WTC11 (cell line): ENCODE measurements around the gene FLYWCH2. TPM values are rescaled to one million over a fixed set of nuclear protein-coding genes. Genes with fewer than 3 reads are reported as not detected.

Experiments used
- AR ChIP-seq: fragments of 250-450 bp; sonication (Bioruptor Pico); IDR thresholded peaks from 2 replicates; pipeline ENCODE4 v1.9.0; 2021; ENCODE audit warnings: mild to moderate bottlenecking
- ATF1 ChIP-seq: sonication (generic); formaldehyde crosslinking; IDR thresholded peaks from 2 replicates; pipeline ENCODE4 v1.8.1; 2023; ENCODE audit warnings: mild to moderate bottlenecking, moderate library complexity, missing genetic modification reagents
- CBFB ChIP-seq: sonication (generic); formaldehyde crosslinking; IDR thresholded peaks from 2 replicates; pipeline ENCODE4 v1.8.1; 2022; ENCODE audit warnings: mild to moderate bottlenecking, low read depth, missing genetic modification reagents
- CREM ChIP-seq: sonication (generic); formaldehyde crosslinking; IDR thresholded peaks from 2 replicates; pipeline ENCODE4 v1.8.1; 2022; ENCODE audit warnings: mild to moderate bottlenecking, missing genetic modification reagents, moderate library complexity
- FOXK1 ChIP-seq: sonication (generic); formaldehyde crosslinking; IDR thresholded peaks from 2 replicates; pipeline ENCODE4 v1.8.0; 2022; ENCODE audit warnings: mild to moderate bottlenecking, moderate library complexity, missing genetic modification reagents
- IRF2 ChIP-seq: sonication (generic); formaldehyde crosslinking; IDR thresholded peaks from 2 replicates; pipeline ENCODE4 v1.8.0; 2022; ENCODE audit warnings: low read depth, missing genetic modification reagents, borderline replicate concordance
- JAZF1 ChIP-seq: fragments of 250-450 bp; sonication (Bioruptor Pico); IDR thresholded peaks from 2 replicates; pipeline ENCODE4 v1.9.0; 2021; ENCODE audit warnings: moderate library complexity, mild to moderate bottlenecking, inconsistent platforms
- JUN ChIP-seq: sonication (generic); formaldehyde crosslinking; IDR thresholded peaks from 2 replicates; pipeline ENCODE4 v1.8.0; 2023; ENCODE audit warnings: mild to moderate bottlenecking, missing genetic modification reagents
- MYBL2 ChIP-seq: sonication (generic); formaldehyde crosslinking; IDR thresholded peaks from 2 replicates; pipeline ENCODE4 v1.8.1; 2023; ENCODE audit warnings: mild to moderate bottlenecking, moderate library complexity, missing genetic modification reagents
- NR1H2 ChIP-seq: sonication (generic); formaldehyde crosslinking; IDR thresholded peaks from 2 replicates; pipeline ENCODE4 v1.9.0; 2021; ENCODE audit warnings: mild to moderate bottlenecking, moderate library complexity, missing genetic modification reagents
- NR3C1 ChIP-seq: sonication (generic); formaldehyde crosslinking; conservative IDR thresholded peaks from 2 replicates; pipeline ENCODE4 v1.8.1; 2023; ENCODE audit warnings: low read depth, mild to moderate bottlenecking, missing genetic modification reagents
- OVOL2 ChIP-seq: fragments of 250-450 bp; sonication (Bioruptor Pico); IDR thresholded peaks from 2 replicates; pipeline ENCODE4 v1.9.0; 2021; ENCODE audit warnings: mild to moderate bottlenecking, borderline replicate concordance
- RELA ChIP-seq: sonication (generic); formaldehyde crosslinking; IDR thresholded peaks from 2 replicates; pipeline ENCODE4 v1.8.1; 2022; ENCODE audit warnings: missing genetic modification reagents, mild to moderate bottlenecking, borderline replicate concordance
- STAT6 ChIP-seq: sonication (generic); formaldehyde crosslinking; conservative IDR thresholded peaks from 2 replicates; pipeline ENCODE4 v1.8.1; 2023; ENCODE audit warnings: mild to moderate bottlenecking, low read depth, missing genetic modification reagents, moderate library complexity
- TEAD1 ChIP-seq: sonication (generic); formaldehyde crosslinking; IDR thresholded peaks from 2 replicates; pipeline ENCODE4 v1.8.0; 2022; ENCODE audit warnings: mild to moderate bottlenecking, missing genetic modification reagents
- ZNF121 ChIP-seq: sonication (generic); formaldehyde crosslinking; IDR thresholded peaks from 2 replicates; pipeline ENCODE4 v1.8.0; 2023; ENCODE audit warnings: missing genetic modification reagents
- ZNF138 ChIP-seq: sonication (generic); formaldehyde crosslinking; conservative IDR thresholded peaks from 2 replicates; pipeline ENCODE4 v1.8.1; 2022; ENCODE audit warnings: mild to moderate bottlenecking, moderate library complexity, missing genetic modification reagents
- ZNF423 ChIP-seq: fragments of 250-450 bp; sonication (Bioruptor Pico); IDR thresholded peaks from 2 replicates; pipeline ENCODE4 v2.1.2; 2022; ENCODE audit warnings: mild to moderate bottlenecking, moderate library complexity
- total RNA-seq: library from RNA; stranded (reverse); gene quantifications from 3 replicates; pipeline ENCODE4 v1.2.3, GENCODE V29; 2021
- TF ChIP-seq, protein P1 (sequence below): sonication (generic); formaldehyde crosslinking; IDR thresholded peaks from 2 replicates; pipeline ENCODE4 v1.8.0; 2022; ENCODE audit warnings: missing genetic modification reagents
- TF ChIP-seq, protein P2 (sequence below): sonication (generic); formaldehyde crosslinking; IDR thresholded peaks from 2 replicates; pipeline ENCODE4 v1.8.1; 2022; ENCODE audit warnings: low read depth, mild to moderate bottlenecking, moderate library complexity, missing genetic modification reagents, borderline replicate concordance
- TF ChIP-seq, protein P3 (sequence below): sonication (generic); formaldehyde crosslinking; IDR thresholded peaks from 2 replicates; pipeline ENCODE4 v1.8.1; 2022; ENCODE audit warnings: low read depth, missing genetic modification reagents, borderline replicate concordance
- TF ChIP-seq, protein P4 (sequence below): sonication (generic); formaldehyde crosslinking; IDR thresholded peaks from 2 replicates; pipeline ENCODE4 v1.8.0; 2023; ENCODE audit warnings: missing genetic modification reagents
- TF ChIP-seq, protein P5 (sequence below): sonication (generic); formaldehyde crosslinking; IDR thresholded peaks from 2 replicates; pipeline ENCODE4 v1.8.1; 2022; ENCODE audit warnings: mild to moderate bottlenecking, missing genetic modification reagents, moderate library complexity, borderline replicate concordance
- TF ChIP-seq, protein P6 (sequence below): sonication (generic); formaldehyde crosslinking; IDR thresholded peaks from 2 replicates; pipeline ENCODE4 v1.8.0; 2022; ENCODE audit warnings: mild to moderate bottlenecking, missing genetic modification reagents

Gene FLYWCH2
- total RNA-seq, 1 experiment from 2014 or later: 20.7 TPM

DNA sequence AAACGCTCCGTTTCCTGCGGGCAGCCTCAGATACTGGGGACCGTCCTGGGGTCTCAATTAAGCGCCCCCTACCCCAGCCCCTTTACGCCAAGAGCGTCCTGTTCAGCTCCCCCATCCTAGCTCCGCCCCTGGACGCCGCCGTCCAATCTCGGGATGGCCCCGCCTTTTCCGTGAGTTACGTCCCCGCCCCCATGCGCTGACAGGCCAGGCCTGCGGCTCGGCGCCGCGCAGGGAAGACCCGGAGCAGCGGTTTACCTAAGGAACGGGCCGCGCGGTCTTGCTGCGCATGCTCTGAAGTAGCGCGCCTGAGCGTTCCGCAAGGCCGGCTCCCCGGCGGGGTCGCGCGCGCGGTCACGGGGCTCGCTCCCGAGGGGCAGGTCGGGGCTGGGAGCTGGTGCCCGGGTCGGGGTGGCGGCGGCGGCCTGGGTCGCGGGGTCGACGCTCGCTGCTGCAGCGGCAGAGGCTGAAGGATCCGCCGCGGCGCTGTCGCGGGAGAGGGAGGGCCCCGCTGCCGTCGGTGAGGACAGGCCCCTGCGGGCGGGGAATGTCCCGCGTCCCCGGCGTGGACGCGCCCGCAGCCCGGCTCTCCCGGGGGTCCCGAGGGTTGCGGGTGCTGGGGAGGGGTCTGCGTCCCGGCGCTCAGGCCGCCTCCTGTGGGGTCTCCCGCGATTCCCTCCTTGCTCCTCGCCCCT, 28.8 kb downstream of the FLYWCH2 start, which contains the start of gene FLYWCH1 (continued):
- TF ChIP-seq, protein P1, sequence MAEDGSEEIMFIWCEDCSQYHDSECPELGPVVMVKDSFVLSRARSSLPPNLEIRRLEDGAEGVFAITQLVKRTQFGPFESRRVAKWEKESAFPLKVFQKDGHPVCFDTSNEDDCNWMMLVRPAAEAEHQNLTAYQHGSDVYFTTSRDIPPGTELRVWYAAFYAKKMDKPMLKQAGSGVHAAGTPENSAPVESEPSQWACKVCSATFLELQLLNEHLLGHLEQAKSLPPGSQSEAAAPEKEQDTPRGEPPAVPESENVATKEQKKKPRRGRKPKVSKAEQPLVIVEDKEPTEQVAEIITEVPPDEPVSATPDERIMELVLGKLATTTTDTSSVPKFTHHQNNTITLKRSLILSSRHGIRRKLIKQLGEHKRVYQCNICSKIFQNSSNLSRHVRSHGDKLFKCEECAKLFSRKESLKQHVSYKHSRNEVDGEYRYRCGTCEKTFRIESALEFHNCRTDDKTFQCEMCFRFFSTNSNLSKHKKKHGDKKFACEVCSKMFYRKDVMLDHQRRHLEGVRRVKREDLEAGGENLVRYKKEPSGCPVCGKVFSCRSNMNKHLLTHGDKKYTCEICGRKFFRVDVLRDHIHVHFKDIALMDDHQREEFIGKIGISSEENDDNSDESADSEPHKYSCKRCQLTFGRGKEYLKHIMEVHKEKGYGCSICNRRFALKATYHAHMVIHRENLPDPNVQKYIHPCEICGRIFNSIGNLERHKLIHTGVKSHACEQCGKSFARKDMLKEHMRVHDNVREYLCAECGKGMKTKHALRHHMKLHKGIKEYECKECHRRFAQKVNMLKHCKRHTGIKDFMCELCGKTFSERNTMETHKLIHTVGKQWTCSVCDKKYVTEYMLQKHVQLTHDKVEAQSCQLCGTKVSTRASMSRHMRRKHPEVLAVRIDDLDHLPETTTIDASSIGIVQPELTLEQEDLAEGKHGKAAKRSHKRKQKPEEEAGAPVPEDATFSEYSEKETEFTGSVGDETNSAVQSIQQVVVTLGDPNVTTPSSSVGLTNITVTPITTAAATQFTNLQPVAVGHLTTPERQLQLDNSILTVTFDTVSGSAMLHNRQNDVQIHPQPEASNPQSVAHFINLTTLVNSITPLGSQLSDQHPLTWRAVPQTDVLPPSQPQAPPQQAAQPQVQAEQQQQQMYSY (CRISPR knock-in tag): peak; percentile 100
- TF ChIP-seq NR1H2 (CRISPR knock-in tag) (no peak), CBFB (no peak; the same call in 1 of the 2 replicates), JUN (no peak), ATF1 (no peak), STAT6 (CRISPR knock-in tag) (no peak), OVOL2 (no peak), MYBL2 (no peak), TEAD1 (CRISPR knock-in tag) (peak; percentile 43; the same call in 1 of the 2 replicates), NR3C1 (CRISPR knock-in tag) (peak; percentile 81; the same call in 1 of the 2 replicates), JAZF1 (CRISPR knock-in tag) (no peak), AR (CRISPR knock-in tag) (no peak), ZNF121 (0 out of 2 replicates have a peak, but pooled peaks have one; percentile 4), FOXK1 (CRISPR knock-in tag) (peak; percentile 78), RELA (no peak), ZNF138 (CRISPR knock-in tag) (no peak), CREM (CRISPR knock-in tag) (peak; percentile 56; the same call in 1 of the 2 replicates), ZNF423 (CRISPR knock-in tag) (no peak), IRF2 (CRISPR knock-in tag) (no peak)
- TF ChIP-seq, protein P2, sequence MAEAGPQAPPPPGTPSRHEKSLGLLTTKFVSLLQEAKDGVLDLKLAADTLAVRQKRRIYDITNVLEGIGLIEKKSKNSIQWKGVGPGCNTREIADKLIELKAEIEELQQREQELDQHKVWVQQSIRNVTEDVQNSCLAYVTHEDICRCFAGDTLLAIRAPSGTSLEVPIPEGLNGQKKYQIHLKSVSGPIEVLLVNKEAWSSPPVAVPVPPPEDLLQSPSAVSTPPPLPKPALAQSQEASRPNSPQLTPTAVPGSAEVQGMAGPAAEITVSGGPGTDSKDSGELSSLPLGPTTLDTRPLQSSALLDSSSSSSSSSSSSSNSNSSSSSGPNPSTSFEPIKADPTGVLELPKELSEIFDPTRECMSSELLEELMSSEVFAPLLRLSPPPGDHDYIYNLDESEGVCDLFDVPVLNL (CRISPR knock-in tag): 0 out of 2 replicates have a peak, but pooled peaks have one; percentile 60
- TF ChIP-seq, protein P3, sequence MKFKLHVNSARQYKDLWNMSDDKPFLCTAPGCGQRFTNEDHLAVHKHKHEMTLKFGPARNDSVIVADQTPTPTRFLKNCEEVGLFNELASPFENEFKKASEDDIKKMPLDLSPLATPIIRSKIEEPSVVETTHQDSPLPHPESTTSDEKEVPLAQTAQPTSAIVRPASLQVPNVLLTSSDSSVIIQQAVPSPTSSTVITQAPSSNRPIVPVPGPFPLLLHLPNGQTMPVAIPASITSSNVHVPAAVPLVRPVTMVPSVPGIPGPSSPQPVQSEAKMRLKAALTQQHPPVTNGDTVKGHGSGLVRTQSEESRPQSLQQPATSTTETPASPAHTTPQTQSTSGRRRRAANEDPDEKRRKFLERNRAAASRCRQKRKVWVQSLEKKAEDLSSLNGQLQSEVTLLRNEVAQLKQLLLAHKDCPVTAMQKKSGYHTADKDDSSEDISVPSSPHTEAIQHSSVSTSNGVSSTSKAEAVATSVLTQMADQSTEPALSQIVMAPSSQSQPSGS (CRISPR knock-in tag): no peak
- TF ChIP-seq, protein P4, sequence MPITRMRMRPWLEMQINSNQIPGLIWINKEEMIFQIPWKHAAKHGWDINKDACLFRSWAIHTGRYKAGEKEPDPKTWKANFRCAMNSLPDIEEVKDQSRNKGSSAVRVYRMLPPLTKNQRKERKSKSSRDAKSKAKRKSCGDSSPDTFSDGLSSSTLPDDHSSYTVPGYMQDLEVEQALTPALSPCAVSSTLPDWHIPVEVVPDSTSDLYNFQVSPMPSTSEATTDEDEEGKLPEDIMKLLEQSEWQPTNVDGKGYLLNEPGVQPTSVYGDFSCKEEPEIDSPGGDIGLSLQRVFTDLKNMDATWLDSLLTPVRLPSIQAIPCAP: no peak
- TF ChIP-seq, protein P5, sequence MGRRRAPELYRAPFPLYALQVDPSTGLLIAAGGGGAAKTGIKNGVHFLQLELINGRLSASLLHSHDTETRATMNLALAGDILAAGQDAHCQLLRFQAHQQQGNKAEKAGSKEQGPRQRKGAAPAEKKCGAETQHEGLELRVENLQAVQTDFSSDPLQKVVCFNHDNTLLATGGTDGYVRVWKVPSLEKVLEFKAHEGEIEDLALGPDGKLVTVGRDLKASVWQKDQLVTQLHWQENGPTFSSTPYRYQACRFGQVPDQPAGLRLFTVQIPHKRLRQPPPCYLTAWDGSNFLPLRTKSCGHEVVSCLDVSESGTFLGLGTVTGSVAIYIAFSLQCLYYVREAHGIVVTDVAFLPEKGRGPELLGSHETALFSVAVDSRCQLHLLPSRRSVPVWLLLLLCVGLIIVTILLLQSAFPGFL (CRISPR knock-in tag): no peak
- TF ChIP-seq, protein P6, sequence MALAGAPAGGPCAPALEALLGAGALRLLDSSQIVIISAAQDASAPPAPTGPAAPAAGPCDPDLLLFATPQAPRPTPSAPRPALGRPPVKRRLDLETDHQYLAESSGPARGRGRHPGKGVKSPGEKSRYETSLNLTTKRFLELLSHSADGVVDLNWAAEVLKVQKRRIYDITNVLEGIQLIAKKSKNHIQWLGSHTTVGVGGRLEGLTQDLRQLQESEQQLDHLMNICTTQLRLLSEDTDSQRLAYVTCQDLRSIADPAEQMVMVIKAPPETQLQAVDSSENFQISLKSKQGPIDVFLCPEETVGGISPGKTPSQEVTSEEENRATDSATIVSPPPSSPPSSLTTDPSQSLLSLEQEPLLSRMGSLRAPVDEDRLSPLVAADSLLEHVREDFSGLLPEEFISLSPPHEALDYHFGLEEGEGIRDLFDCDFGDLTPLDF (CRISPR knock-in tag): no peak
